Measurements from ENCODE around the gene PDGFB.
A peak's percentile ranks its signal among the peaks of the same experiment; 100 is the strongest.

PDGFB gene

GRCh38 chr22:39238966-39239505 lies 5.7 kb downstream of the PDGFB start:
- no peak for DNase-seq

- no peak for DNase-seq
Measured at GRCh38 chr22:39238561-39238960, 6.2 kb downstream of the PDGFB start.

DNA sequence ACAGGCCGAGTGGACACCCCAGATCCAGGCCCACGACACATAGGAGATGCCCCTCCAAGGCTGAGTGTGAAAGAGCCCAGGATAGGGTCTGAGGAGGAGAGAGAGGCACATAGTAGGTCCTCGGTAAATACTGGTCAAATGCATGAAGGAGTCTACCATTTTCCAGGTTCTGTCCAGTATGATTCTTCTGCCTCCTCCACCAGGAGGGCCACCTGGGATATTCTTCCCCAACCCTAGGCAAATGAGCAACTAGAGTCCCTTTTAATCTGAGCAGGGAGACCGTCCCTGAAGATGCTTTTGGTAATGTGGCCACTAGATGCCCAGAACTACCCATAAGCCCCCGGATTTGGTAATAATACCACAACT lies 6.7 kb downstream of the PDGFB start:
- no peak for DNase-seq

GRCh38 chr22:39237318-39238100 lies 7.3 kb downstream of the PDGFB start:
- no peak for DNase-seq

GRCh38 chr22:39236321-39237317 lies 8.2 kb downstream of the PDGFB start:
- DNase-seq: peak; percentile 93

GRCh38 chr22:39234867-39235687 lies 9.7 kb downstream of the PDGFB start:
- no peak for DNase-seq

DNA sequence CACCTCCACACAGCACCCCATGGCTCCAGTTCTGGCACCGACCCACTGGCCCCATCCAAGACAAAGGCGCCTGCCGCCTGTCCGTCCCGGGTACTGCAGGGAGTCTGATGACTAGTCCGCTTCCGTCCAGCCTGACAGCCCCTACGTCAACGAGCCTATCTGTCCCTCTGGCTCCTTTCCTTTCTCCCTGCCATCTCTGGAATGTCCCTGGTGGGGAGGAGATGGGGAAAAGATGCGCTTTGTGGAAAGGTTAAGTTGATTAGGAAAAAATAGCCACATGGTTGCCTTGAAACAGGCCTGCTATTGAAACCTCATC lies 10.4 kb downstream of the PDGFB start:
- no peak for DNase-seq

DNA sequence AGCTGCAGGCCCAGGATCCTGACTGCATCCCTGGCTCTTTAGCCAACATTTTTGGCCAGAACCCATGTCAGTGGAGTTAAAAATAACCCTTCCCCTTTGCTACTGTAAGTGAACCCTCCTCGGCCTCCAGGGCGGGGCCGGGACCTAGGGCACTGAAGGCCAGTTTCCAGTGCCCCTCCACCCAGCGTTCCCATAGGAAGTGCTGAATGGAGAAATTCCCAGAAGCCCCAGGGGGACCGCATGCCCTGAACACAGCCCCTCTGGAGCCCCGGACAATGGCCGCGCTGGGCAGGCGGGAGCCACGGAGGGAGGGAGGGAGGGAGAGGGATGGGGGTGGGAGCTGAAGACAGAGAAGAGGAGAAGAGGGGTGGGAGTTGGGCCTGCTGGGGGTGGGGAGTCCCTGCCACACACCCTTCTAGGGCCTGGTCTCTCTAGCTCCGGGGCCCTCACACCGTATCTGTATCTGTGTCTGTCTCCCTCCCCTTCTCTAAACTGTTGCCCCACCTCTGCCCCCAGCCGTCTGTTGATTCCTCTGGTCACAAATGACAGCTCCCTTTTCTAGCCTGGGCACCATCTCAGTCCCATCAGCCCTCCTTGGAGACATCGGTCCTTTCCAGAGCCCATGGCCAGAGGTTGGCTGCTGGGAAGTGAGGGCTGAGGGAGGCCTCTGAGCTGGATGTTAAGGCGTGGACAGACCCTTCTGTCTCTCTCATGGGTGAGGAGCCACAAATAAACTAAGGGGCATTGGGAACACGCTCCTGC lies 10.9 kb downstream of the PDGFB start:
- DNase-seq: no peak

DNA sequence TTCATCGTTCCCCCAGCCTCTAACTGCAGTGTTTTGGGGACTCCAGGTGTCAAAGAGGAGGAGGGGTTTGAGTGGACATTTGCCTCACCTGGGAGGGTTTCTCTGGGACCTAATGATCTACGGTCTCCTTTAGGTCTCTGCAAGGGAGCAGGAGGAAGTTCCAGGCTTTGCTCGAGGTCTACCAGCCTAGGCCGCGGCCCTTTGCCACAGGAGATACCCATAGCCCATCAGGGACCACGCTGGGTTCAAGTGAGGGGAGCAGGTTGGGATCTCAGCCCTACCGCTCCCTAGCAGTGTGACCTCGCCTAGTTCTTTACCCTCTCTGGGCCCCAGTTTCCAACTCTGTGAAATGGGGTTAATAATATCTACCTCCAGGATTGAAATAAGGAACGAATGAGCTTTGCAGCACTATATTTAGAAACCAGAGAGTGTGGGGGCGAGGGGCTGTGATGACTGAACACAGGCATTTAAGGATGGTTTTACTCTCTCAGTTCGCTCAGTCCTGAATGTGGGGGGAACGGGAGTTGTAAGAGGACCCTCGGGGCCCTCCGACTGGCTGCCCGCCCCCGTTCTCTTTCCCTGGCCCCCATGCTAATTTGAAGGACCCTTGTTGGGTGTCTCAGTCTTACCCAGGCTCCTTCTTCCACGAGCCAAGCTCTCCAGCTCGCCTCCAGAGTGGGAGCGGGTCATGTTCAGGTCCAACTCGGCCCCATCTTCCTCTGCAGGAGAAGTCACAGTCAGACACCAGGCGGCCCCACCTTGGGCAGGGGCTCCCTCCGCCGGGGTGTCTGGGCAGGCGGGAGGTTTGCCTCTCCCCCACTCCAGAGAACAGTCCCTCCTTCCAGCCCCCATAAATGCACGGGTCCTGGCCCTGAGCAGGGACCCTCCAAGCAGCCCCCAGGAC lies 11.7 kb downstream of the PDGFB start:
- DNase-seq: no peak

GRCh38 chr22:39232246-39232645 lies 12.5 kb downstream of the PDGFB start:
- DNase-seq: no peak

- DNase-seq: no peak
Measured at GRCh38 chr22:39231197-39231950, 13.4 kb downstream of the PDGFB start.

DNA sequence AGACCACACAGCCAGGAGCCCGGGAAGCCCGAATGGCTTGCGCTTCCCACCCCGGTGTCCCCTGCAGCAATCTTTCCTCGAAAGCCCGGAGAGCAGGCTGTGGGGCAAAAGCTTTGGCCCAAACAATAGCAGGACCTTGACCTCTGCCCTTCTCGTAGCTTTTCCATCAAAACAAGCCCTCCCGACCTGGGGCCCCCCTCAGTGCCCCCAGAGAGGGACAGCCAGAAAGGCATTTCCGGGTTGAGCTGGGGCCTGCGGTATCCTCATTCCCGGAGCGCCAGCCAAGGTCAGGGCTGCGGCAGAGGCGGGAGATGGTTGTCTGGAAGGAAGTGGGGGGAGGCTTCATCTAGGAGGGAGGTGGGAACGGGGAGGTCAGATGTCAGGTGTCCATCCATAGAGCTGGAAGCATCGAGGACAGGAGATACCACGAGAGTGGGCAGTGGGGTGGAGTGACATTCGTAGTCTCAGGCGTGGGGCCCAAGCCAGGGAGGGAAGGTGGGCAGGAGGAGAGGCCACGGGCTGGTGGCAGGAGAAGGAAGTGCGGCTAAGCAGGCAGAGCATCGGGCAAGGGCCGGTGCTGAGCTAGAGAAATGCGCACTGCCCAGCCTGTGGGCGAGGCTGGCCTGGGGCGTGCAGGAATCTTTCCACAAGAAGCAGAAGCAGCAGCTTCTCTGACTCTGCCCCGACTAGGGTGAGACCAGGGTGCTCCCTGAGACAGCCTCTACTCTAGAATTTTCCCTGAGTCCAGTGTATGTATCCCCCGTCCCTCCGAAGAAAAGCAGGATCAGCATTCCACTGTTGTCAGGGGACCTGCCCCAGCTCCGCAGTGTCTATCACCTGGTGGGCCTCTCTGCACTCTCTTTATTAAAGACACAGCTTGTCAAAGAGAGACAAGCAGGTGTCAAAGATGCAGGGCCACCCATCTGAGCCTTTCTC lies 14.3 kb downstream of the PDGFB start:
- no peak for DNase-seq

DNA sequence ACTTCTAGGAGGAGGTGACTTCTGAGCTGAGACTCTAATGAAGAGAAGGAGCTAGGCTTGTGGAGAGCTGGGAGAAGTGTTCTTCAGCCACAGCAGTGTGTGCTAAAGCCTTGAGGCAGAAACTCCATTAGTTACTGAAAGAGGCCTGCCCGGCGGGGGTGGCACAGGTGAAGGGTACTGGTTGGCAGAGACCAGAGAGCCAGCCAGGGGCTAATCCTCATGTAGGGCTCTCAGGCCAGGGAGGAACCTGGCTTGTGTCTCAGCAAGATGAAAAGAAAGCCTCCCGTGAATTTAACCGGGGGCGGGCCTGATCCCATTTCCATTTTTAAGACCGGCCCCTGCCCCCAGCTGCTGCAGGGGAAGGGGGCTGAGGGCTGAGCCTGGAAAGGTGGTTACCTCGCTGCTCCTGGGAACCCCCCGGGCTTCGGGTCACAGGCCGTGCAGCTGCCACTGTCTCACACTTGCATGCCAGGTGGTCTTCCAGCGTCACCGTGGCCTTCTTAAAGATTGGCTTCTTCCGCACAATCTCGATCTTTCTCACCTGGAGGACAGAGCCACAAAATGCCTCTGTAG lies 15.0 kb downstream of the PDGFB start:
- DNase-seq: no peak

- DNase-seq: no peak
Measured at GRCh38 chr22:39229075-39229474, 15.7 kb downstream of the PDGFB start.

- no peak for DNase-seq
Measured at GRCh38 chr22:39227542-39228272, 17.1 kb downstream of the PDGFB start.

- no peak for DNase-seq
Measured at GRCh38 chr22:39226353-39226752, 18.4 kb downstream of the PDGFB start.

GRCh38 chr22:39225591-39225990 lies 19.2 kb downstream of the PDGFB start:
- DNase-seq: no peak

DNA sequence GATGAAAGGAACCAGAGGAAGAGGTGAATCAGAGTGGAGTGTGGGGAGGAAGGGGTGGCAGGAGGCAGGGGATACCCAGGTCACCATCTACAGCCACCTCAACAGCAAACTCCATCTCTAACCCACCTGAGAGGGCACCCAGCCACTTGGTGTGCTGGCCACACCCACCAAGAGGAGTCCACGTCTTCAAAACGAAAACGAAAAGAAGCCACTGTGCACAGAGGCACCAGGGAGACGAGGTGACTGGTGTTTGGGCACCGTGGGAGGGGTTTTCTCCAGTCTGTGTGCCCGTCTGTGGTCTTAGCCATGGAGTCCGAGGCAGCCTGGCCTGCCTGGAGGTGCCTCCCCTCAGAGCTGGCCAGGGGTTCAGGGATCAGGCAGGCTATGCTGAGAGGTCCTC lies 20.2 kb downstream of the PDGFB start:
- no peak for DNase-seq

Measured in OCI-M1 (cell line).